Skeletal muscle tissue (tissue), 4 donors: ENCODE results near the gene GAB1. TPM values are rescaled to one million over a fixed set of nuclear protein-coding genes. Genes with fewer than 3 reads are reported as not detected.

Experiments
- H3K27ac ChIP-seq: one replicate; pipeline ENCODE4 v1.7.0; 2013; ENCODE audit warnings: mild to moderate bottlenecking, low read depth, low read length, inconsistent platforms
- H3K27me3 ChIP-seq, 3 donors: one replicate each; pipeline ENCODE4 v1.7.0; 2013; ENCODE audit warnings: low read length in 3 of 3; ENCODE audit not compliant: control insufficient read depth in 3 of 3, insufficient read depth in 3 of 3
- H3K36me3 ChIP-seq, 3 donors: one replicate each; pipeline ENCODE4 v1.7.0; 2013; ENCODE audit warnings: low read length in 3 of 3; ENCODE audit not compliant: control insufficient read depth in 3 of 3, insufficient read depth in 3 of 3
- H3K4me1 ChIP-seq, 3 donors: one replicate each; pipeline ENCODE4 v1.7.0; 2013; ENCODE audit warnings: low read length in 3 of 3, mild to moderate bottlenecking in 3 of 3; ENCODE audit not compliant: control insufficient read depth in 3 of 3, insufficient read depth in 3 of 3
- H3K4me3 ChIP-seq, 3 donors: one replicate each; pipeline ENCODE4 v1.7.0; 2013; ENCODE audit warnings: low read length in 3 of 3
- H3K9ac ChIP-seq, 3 donors: one replicate each; pipeline ENCODE4 v1.7.0; 2013; ENCODE audit warnings: low read length in 3 of 3, mild to moderate bottlenecking in 3 of 3, moderate library complexity in 2 of 3, low read depth in 1 of 3
- H3K9me3 ChIP-seq, 3 donors: one replicate each; pipeline ENCODE4 v1.7.0; 2013; ENCODE audit warnings: low read length in 3 of 3; ENCODE audit not compliant: control insufficient read depth in 3 of 3
- total RNA-seq: library from RNA; depleted of rRNA; stranded (reverse); fragments of >200 nt; gene quantifications from one replicate; pipeline ENCODE4 v1.2.3, GENCODE V29; 2014
- donor health status: Osteomylitis.

Gene GAB1
- total RNA-seq, 1 donor from 2014 or later, result 36.0 TPM

DNA sequence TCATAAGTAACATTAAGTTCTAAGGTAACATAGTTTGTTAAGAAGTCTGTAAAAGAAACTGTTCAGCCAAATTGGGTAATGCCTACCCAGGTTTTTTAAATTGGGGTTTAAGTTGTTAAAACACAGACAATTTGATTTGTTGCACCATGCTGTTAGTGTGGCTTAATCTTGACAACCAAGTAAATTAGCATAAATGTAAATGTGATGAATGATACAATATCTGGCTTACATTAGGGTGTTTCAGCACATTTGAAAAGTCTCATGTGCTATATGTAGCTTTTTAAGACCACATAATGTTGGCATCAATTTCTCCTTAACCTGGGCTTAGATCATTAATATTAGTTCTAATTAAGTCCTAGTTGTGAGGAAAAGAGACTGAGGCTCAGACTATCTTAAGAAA is 104.4 kb downstream of the GAB1 start:
- Histone ChIP-seq H3K36me3 (peaks cover 12 to 26% (median 22%) of the 10 kb centered on the region in 3 donors), H3K4me3 (no peak overlapping the region), H3K27me3 (no peaks in the 10 kb centered on the region), H3K9me3 (no peaks in the 10 kb centered on the region), H3K9ac (no peak overlapping the region), H3K27ac (no peak overlapping the region), H3K4me1 (peaks cover 0 to 2% (median 0%) of the 10 kb centered on the region in 3 donors)

DNA sequence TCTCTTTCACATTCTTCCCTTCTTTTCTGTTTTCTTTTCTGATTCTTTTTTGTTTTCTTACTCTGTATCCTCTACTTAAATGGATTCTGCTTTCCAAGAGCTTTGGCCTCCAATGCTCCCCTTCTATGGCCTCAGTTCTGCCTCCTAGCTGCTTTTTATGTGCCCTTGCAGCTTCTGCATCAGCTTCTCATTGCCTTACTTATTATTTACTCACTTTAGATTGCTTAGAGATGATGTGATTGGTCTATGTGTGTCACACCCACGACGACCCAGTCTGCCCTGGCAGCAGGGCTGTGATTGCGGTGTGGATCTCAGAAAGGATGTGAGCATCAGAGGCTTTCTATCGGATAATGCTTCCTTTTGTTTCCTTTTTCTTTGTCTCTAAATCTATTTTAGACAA is 105.0 kb downstream of the GAB1 start:
- H3K36me3 ChIP-seq, result peaks cover 9 to 26% (median 22%) of the 10 kb centered on the region in 3 donors
- H3K4me3 ChIP-seq, result no peak overlapping the region
- H3K27ac ChIP-seq, result no peak overlapping the region
- no peak overlapping the region for H3K9ac ChIP-seq
- peaks cover 0 to 2% (median 0%) of the 10 kb centered on the region in 3 donors for H3K4me1 ChIP-seq
- no peaks in the 10 kb centered on the region for H3K27me3 ChIP-seq
- no peaks in the 10 kb centered on the region for H3K9me3 ChIP-seq

DNA sequence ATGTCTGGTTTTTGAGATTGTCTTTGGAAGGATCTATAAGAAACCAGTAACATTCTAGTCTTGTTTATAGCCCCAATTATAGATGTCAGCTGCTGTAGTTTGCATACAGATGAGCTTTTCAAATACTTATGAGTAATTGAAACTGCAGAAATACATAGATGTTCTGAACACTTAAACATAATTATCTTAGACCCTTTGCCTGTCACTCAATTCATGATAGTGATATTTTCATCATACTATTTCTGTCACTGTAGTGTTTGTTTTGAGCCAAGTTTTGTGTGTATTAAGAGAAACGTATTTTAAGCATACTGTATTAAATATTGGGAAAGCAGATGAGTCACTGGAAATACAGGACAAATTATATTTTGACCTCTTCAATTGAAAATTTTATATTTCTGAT is 107.1 kb downstream of the GAB1 start:
- no peak overlapping the region for H3K9ac ChIP-seq

DNA sequence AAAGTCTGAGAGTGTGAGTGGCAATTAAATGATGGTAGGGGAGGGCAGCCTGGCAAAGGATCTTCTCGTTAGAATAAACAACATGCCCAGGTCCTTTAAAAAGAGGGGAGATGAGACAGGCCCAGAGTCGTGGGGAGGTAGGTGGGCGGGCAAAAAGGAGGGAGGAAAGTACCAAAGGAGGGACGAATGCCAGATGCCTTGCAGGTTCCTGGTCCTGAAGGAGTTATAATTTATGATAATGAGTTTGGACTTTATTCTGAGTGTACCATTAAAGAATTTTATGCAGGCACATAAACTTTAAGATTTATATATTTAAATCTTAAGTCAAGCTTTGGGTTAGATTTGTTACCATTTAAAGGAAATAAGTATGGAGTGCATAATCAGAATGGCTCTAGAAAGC is 114.5 kb downstream of the GAB1 start:
- H3K9me3 ChIP-seq, result no peaks in the 10 kb centered on the region
- H3K36me3 ChIP-seq, result peaks cover 0 to 6% (median 0%) of the 10 kb centered on the region in 3 donors
- H3K27ac ChIP-seq, result no peak overlapping the region
- no peaks in the 10 kb centered on the region for H3K4me1 ChIP-seq
- H3K4me3 ChIP-seq, result no peak overlapping the region
- no peaks in the 10 kb centered on the region for H3K27me3 ChIP-seq
- no peak overlapping the region for H3K9ac ChIP-seq

More for the DNA sequence above, 107.1 kb downstream of the GAB1 start:
- peaks cover 4 to 15% (median 12%) of the 10 kb centered on the region in 3 donors for H3K36me3 ChIP-seq
- peaks cover 0 to 2% (median 0%) of the 10 kb centered on the region in 3 donors for H3K4me1 ChIP-seq
- no peaks in the 10 kb centered on the region for H3K9me3 ChIP-seq
- no peak overlapping the region for H3K27ac ChIP-seq
- no peaks in the 10 kb centered on the region for H3K27me3 ChIP-seq
- H3K4me3 ChIP-seq, result no peak overlapping the region

DNA sequence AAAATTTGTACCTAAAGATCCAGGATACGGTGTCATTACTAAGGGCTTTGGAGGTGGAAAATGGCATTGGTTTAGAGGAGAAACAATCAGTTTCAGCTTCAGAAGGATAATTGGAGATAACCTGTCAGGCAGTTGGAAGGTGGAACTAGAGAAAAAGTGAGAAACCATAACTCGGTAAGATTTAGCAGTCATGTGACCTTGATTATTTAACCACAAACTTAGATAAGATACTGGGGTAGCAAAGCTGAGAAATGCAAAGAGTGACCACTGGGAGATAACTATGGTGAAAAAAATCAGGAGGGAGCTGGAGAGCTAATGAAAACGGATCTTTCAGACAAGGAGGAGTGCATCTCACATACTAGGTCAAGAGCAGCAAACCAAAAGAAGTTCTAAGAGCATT is 118.5 kb downstream of the GAB1 start:
- Histone ChIP-seq H3K9me3 (no peaks in the 10 kb centered on the region), H3K27me3 (no peaks in the 10 kb centered on the region), H3K9ac (no peak overlapping the region), H3K4me1 (no peaks in the 10 kb centered on the region), H3K36me3 (peaks cover 0 to 14% (median 6%) of the 10 kb centered on the region in 3 donors), H3K4me3 (no peak overlapping the region), H3K27ac (no peak overlapping the region)

DNA sequence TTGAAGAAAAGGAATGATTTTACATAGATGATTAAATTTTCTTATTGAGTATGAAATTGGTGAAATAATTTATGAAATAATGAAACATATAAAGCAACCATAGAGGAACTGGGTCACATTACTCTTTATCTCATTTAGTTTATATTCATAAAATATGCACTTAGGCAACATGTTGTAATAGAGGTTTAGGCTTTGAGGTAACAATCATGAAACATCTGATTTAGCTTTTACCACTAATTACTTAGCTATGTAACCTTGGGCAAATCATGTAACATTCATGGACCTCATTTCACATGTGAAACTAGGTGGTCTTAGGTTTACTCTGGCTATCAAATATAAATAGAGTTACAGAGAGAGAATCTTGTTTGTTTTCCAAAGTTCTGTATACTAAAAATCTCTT is 122.3 kb downstream of the GAB1 start:
- Histone ChIP-seq H3K27me3 (no peaks in the 10 kb centered on the region), H3K4me1 (no peaks in the 10 kb centered on the region), H3K27ac (no peak overlapping the region), H3K4me3 (no peak overlapping the region), H3K36me3 (peaks cover 6 to 39% (median 19%) of the 10 kb centered on the region in 3 donors), H3K9me3 (no peaks in the 10 kb centered on the region), H3K9ac (no peak overlapping the region)

DNA sequence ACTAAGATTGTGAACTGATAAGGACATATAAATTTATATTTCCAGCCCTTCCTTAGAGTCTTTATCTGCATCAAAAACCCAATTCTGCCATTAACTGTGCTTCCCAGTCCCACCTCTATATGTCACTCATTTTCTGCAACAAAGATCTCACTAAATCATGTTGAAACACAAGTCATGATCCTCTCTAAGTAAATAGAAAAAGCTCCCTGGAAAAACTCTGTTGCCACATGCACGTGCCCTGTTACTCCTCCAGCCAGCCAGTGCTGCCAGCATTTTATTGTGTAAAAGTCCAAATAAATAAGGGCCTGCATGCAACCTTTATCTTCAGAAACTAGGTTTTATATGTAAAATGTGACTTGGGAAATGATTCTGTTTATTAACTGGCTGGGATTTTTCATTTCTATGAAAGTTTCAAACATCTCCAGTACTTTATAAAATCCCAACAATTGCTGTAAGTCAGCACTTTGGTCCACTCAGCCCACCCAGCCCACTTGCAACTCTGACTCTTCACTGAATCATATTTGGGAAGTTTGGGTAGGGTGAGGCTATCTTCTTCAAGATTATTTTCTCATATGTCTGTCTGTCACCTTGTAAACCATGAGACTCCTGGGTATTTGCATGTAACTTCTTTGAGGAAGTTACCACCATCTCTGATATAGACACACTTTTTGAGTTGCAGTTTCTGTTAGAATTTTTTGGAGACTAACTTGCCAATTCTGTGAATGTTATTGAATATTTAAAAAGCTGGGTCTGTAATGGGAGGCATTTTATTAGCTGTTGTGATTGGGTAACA is 136.9 kb downstream of the GAB1 start:
- Histone ChIP-seq H3K4me3 (no peak overlapping the region), H3K9me3 (no peaks in the 10 kb centered on the region), H3K27ac (no peak overlapping the region), H3K36me3 (peaks cover 0 to 19% (median 12%) of the 10 kb centered on the region in 3 donors), H3K27me3 (no peaks in the 10 kb centered on the region), H3K4me1 (no peaks in the 10 kb centered on the region), H3K9ac (no peak overlapping the region)

DNA sequence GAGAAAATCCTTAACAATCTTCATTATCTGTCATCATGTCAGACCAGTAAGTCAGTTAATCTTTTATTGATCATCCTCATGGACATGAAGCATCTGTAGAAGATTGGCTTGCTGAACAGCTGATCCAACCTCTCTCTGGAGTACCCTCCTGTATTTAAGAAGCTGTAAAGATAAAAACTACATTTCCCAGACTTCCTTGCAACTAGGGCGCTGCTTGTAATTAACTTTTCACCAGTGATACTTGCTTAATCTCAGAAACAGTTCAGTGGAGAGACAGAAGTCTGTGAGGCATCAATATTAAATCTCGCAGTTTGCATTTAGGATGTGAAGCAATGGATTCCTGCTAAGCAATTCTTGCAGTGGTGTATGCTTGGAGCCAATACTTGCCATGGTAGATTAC is 140.8 kb downstream of the GAB1 start:
- Histone ChIP-seq H3K27me3 (no peaks in the 10 kb centered on the region), H3K27ac (no peak overlapping the region), H3K9me3 (no peaks in the 10 kb centered on the region), H3K36me3 (peaks cover 0 to 5% (median 0%) of the 10 kb centered on the region in 3 donors), H3K4me3 (no peak overlapping the region), H3K9ac (no peak overlapping the region), H3K4me1 (no peaks in the 10 kb centered on the region)

DNA sequence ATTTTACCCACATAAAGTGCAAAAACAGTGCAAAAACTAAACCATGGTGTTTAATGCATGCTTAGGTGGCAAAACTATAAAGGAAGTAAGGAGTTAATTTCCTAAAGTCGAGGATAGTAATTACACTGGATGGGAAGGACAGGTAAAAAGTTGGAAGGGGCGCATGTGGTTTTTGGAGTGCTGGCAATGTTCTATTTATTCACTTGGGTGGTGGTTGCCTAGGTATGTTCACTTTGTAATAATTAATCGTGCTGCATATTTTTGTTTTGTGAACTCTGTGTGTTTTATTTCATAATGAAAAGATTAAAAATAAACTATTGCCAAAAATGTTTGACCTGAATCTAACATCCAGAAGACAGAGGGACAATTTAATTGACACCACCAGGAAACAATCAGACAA is 144.7 kb downstream of the GAB1 start:
- Histone ChIP-seq H3K4me1 (no peaks in the 10 kb centered on the region), H3K36me3 (no peaks in the 10 kb centered on the region), H3K4me3 (no peak overlapping the region), H3K9ac (no peak overlapping the region), H3K27ac (no peak overlapping the region), H3K27me3 (no peaks in the 10 kb centered on the region), H3K9me3 (no peaks in the 10 kb centered on the region)

DNA sequence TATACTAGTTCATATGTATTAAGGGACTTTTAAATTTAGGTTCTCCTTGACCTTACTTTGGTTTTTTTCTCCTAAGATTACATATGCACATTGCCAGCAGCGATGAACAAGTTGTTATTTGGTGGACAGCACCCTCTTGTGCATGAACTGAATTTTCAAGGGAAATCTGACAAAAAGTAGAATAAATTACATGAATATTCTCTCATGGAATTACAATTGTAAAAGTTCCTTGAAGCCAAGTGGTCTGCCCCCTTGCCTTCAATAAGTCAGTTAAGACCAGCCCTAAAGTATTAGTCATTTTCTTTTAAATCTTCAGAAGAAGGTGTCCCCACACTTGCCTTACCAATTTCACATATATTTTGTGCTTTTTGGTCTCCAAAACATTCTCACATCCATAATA is 146.2 kb downstream of the GAB1 start:
- H3K27ac ChIP-seq, result no peak overlapping the region

More for the DNA sequence above, 146.2 kb downstream of the GAB1 start:
- Histone ChIP-seq H3K9me3 (no peaks in the 10 kb centered on the region), H3K4me3 (no peak overlapping the region), H3K4me1 (no peaks in the 10 kb centered on the region), H3K9ac (no peak overlapping the region), H3K27me3 (no peaks in the 10 kb centered on the region), H3K36me3 (no peaks in the 10 kb centered on the region)
